ENCODE data around the gene HTRA1. TPM values are rescaled to one million over a fixed set of nuclear protein-coding genes. Genes with fewer than 3 reads are reported as not detected.

HTRA1 gene
- polyA plus RNA-seq, 3 donors: 0.84 to 4.7 (median 2.2) TPM

DNA sequence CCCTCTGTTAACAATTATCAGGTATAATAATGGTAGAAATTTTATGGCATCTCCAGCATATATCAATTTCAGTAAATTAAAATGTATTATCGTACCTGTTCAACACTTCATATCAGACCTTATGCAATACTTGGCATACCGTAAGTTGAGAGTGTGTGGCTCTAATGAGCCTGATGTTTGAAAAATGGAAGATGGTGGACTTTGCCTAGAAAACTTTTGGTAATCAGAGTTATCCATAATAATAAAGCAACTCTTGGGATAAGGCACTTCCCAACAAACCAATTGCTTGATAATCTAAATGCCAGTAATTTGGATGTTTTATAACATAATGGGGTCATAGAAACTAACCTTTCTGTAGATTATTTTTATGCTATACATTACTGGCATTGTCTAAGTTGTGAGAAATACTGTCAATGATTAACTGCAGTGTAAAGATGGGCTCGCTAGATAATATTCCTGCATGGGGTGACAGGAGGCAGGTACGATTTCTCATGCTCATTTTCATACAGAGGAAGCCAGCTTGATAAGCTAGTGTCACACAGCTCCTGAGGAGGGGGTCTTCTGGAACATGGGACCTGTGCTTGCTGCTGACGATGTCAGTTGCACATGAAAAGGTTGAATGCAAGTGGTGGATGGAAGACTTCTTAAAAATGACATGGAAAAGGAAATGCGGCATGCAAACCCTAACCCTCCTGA, 71.4 kb downstream of the HTRA1 start:
- Histone ChIP-seq H3K27me3 (ENCODE audit: control insufficient read depth in 2 of 2, insufficient read depth in 2 of 2, low read length in 2 of 2) (peaks cover 4 to 23% of the 10 kb centered on the region in 2 donors), H3K4me2 (replicated peaks; ENCODE audit: extremely low read depth, low read length, poor library complexity, severe bottlenecking) (no peak overlapping the region), H3K36me3 (replicated peaks in 1 of 2; ENCODE audit: control insufficient read depth in 1 of 2, insufficient read depth in 2 of 2, low read length in 2 of 2) (no peaks in the 10 kb centered on the region), H3K27ac (ENCODE audit: low read depth in 1 of 2, low read length in 2 of 2) (no peak overlapping the region), H4K20me1 (ENCODE audit: insufficient read depth, low read length) (no peaks in the 10 kb centered on the region), H3K79me2 (ENCODE audit: insufficient read depth, low read length) (no peaks in the 10 kb centered on the region), H3K9ac (ENCODE audit: insufficient read depth, low read length, poor library complexity, severe bottlenecking) (no peak overlapping the region), H3K4me1 (ENCODE audit: control insufficient read depth in 1 of 2, insufficient read depth in 2 of 2, low read length in 2 of 2) (no peaks in the 10 kb centered on the region), H3K4me3 (replicated peaks in 1 of 3; ENCODE audit: low read depth in 2 of 3, low read length in 3 of 3) (no peak overlapping the region), H3K9me3 (replicated peaks in 1 of 2; ENCODE audit: control insufficient read depth in 1 of 2, insufficient read depth in 1 of 2, low read length in 2 of 2) (no peaks in the 10 kb centered on the region), H2AFZ (ENCODE audit: insufficient read depth, low read depth, low read length, poor library complexity, severe bottlenecking) (no peak overlapping the region)
- H3K9me3 Mint-ChIP-seq: peaks cover 0 to 8% (median 1%) of the 10 kb centered on the region in 7 donors
- intact Hi-C loops (cut with micrococcal nuclease): no loop called here
- no peak for DNase-seq
- H3K27ac Mint-ChIP-seq: no peak overlapping the region
- no peak overlapping the region for H3K4me3 Mint-ChIP-seq
- no peaks in the 10 kb centered on the region for H3K36me3 Mint-ChIP-seq
- TF ChIP-seq, protein P1, sequence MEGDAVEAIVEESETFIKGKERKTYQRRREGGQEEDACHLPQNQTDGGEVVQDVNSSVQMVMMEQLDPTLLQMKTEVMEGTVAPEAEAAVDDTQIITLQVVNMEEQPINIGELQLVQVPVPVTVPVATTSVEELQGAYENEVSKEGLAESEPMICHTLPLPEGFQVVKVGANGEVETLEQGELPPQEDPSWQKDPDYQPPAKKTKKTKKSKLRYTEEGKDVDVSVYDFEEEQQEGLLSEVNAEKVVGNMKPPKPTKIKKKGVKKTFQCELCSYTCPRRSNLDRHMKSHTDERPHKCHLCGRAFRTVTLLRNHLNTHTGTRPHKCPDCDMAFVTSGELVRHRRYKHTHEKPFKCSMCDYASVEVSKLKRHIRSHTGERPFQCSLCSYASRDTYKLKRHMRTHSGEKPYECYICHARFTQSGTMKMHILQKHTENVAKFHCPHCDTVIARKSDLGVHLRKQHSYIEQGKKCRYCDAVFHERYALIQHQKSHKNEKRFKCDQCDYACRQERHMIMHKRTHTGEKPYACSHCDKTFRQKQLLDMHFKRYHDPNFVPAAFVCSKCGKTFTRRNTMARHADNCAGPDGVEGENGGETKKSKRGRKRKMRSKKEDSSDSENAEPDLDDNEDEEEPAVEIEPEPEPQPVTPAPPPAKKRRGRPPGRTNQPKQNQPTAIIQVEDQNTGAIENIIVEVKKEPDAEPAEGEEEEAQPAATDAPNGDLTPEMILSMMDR (IDR thresholded peaks at IDR 0.05): no peak
- H3K4me1 Mint-ChIP-seq: peaks cover 11% of the 10 kb centered on the region
- H3K27me3 Mint-ChIP-seq (ENCODE audit: low read depth in 3 of 3): peaks cover 26 to 34% (median 27%) of the 10 kb centered on the region in 3 donors
- WGBS (ENCODE audit: insufficient coverage): 100% methylated on average over 1 of the region's 6 CpGs

DNA sequence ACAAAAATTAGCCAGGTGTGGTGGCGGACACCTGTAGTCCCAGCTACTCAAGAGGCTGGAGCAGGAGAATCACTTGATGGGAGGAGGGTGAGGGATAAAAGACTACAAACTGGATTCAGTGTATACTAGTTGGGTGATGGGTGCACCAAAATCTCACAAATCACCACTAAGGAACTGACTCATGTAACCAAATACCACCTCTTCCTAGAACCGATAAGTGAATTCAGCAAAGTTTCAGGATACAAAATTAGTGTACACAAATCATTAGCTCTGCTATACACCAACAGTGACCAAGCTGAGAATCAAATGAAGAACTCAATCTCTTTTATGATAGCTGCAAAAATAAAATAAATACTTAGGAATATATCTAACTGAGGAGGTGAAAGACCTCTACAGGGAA, 76.2 kb downstream of the HTRA1 start:
- peaks cover 0 to 3% (median 0%) of the 10 kb centered on the region in 7 donors for H3K9me3 Mint-ChIP-seq
- Histone ChIP-seq H3K9me3 (replicated peaks in 1 of 2; ENCODE audit: control insufficient read depth in 1 of 2, insufficient read depth in 1 of 2, low read length in 2 of 2) (no peaks in the 10 kb centered on the region), H3K4me2 (replicated peaks; ENCODE audit: extremely low read depth, low read length, poor library complexity, severe bottlenecking) (no peak overlapping the region), H3K27me3 (ENCODE audit: control insufficient read depth in 2 of 2, insufficient read depth in 2 of 2, low read length in 2 of 2) (peaks cover 0 to 10% of the 10 kb centered on the region in 2 donors), H3K27ac (ENCODE audit: low read depth in 1 of 2, low read length in 2 of 2) (no peak overlapping the region), H4K20me1 (ENCODE audit: insufficient read depth, low read length) (no peaks in the 10 kb centered on the region), H3K4me3 (replicated peaks in 1 of 3; ENCODE audit: low read depth in 2 of 3, low read length in 3 of 3) (no peak overlapping the region), H3K79me2 (ENCODE audit: insufficient read depth, low read length) (no peaks in the 10 kb centered on the region), H2AFZ (ENCODE audit: insufficient read depth, low read depth, low read length, poor library complexity, severe bottlenecking) (no peak overlapping the region), H3K36me3 (replicated peaks in 1 of 2; ENCODE audit: control insufficient read depth in 1 of 2, insufficient read depth in 2 of 2, low read length in 2 of 2) (no peaks in the 10 kb centered on the region), H3K9ac (ENCODE audit: insufficient read depth, low read length, poor library complexity, severe bottlenecking) (no peak overlapping the region), H3K4me1 (ENCODE audit: control insufficient read depth in 1 of 2, insufficient read depth in 2 of 2, low read length in 2 of 2) (peaks cover 5 to 16% of the 10 kb centered on the region in 2 donors)
- no peak overlapping the region for H3K27ac Mint-ChIP-seq
- TF ChIP-seq, protein P1 (IDR thresholded peaks at IDR 0.05): no peak
- H3K4me3 Mint-ChIP-seq: no peak overlapping the region
- H3K36me3 Mint-ChIP-seq: no peaks in the 10 kb centered on the region
- H3K27me3 Mint-ChIP-seq (ENCODE audit: low read depth in 3 of 3): peaks cover 8 to 14% (median 12%) of the 10 kb centered on the region in 3 donors
- intact Hi-C loops (cut with micrococcal nuclease): no loop called here
- no CpG with 5 or more reads among the region's 2 CpGs for WGBS (ENCODE audit: insufficient coverage)
- H3K4me1 Mint-ChIP-seq: peaks cover 22% of the 10 kb centered on the region
- no peak for DNase-seq
